HL-60/S4 treated with retinoic acid at 250 ng/mL for 4 days and 3 days (cell line): ENCODE measurements around the gene STOM.

Experiments used
- in situ Hi-C: fragments of 300-500 bp; cut with MboI; formaldehyde crosslinking; loops from 2 replicates; pipeline ENCODE4 v1.7.0; 2022; ENCODE audit warnings: low sequenced_read_pairs

Gene STOM

GRCh38 chr9:121369595-121370265 is at the start of gene STOM:
STOM (minus strand) TSS chr9:121370250; CDS start chr9:121370187, 63 bp downstream.
- in situ Hi-C loops: loop anchor here (10.0 kb wide), 1 partner anchor 145 kb away; no protein-coding TSS in a partner anchor

- in situ Hi-C loops: no loop called here
Observed at GRCh38 chr9:121411993-121412392, 41.9 kb upstream of the STOM start.

GRCh38 chr9:121405899-121406298 is 35.8 kb upstream of the STOM start:
- in situ Hi-C loops: no loop called here

GRCh38 chr9:121404906-121405305 is 34.9 kb upstream of the STOM start:
- in situ Hi-C loops: no loop called here

GRCh38 chr9:121399883-121400607 is 30.0 kb upstream of the STOM start:
- in situ Hi-C loops: loop anchor here (10.0 kb wide), 1 partner anchor 185 kb away; no protein-coding TSS in a partner anchor

- in situ Hi-C loops: loop anchor here (10.0 kb wide), 1 partner anchor 185 kb away; no protein-coding TSS in a partner anchor
Observed at GRCh38 chr9:121399126-121399882, 29.3 kb upstream of the STOM start.

- in situ Hi-C loops: loop anchor here (10.0 kb wide), 1 partner anchor 184 kb away; no protein-coding TSS in a partner anchor
Observed at GRCh38 chr9:121398374-121398773, 28.3 kb upstream of the STOM start.

- in situ Hi-C loops: loop anchor here (10.0 kb wide), 1 partner anchor 182 kb away; no protein-coding TSS in a partner anchor
Observed at GRCh38 chr9:121397277-121397676, 27.2 kb upstream of the STOM start.

- in situ Hi-C loops: loop anchor here (10.0 kb wide), 1 partner anchor 181 kb away; no protein-coding TSS in a partner anchor
Observed at GRCh38 chr9:121395558-121395957, 25.5 kb upstream of the STOM start.

- in situ Hi-C loops: loop anchor here (10.0 kb wide), 1 partner anchor 179 kb away; no protein-coding TSS in a partner anchor
Observed at GRCh38 chr9:121394292-121394691, 24.2 kb upstream of the STOM start.

GRCh38 chr9:121393318-121393717 is 23.3 kb upstream of the STOM start:
- in situ Hi-C loops: loop anchor here (10.0 kb wide), 1 partner anchor 179 kb away; no protein-coding TSS in a partner anchor

- in situ Hi-C loops: loop anchor here (10.0 kb wide), 1 partner anchor 176 kb away; no protein-coding TSS in a partner anchor
Observed at GRCh38 chr9:121390372-121390771, 20.3 kb upstream of the STOM start.

GRCh38 chr9:121388140-121388905 is 18.3 kb upstream of the STOM start:
- in situ Hi-C loops: no loop called here

- in situ Hi-C loops: no loop called here
Observed at GRCh38 chr9:121386442-121387175, 16.6 kb upstream of the STOM start.

- in situ Hi-C loops: no loop called here
Observed at GRCh38 chr9:121383715-121384114, 13.7 kb upstream of the STOM start.

GRCh38 chr9:121380846-121381245 is 10.8 kb upstream of the STOM start:
- in situ Hi-C loops: no loop called here

- in situ Hi-C loops: loop anchor here (10.0 kb wide), 1 partner anchor 152 kb away; no protein-coding TSS in a partner anchor
Observed at GRCh38 chr9:121376214-121376830, 6.3 kb upstream of the STOM start.

GRCh38 chr9:121373011-121373729 is 3.1 kb upstream of the STOM start:
- in situ Hi-C loops: loop anchor here (10.0 kb wide), 1 partner anchor 148 kb away; no protein-coding TSS in a partner anchor
